RWPE2 (cell line): ENCODE measurements around the gene HIVEP3.

Experiments used
- ATAC-seq: fragments of 200-7000 bp; cut with Tn5 transposase; 3 replicates; pipeline ENCODE4 v1.9.1; 2021; ENCODE audit warnings: low read depth
- DNase-seq: peaks from one replicate; pipeline ENCODE4 v3.0.0-alpha.2; 2020; ENCODE audit warnings: low spot score
- H3K27ac ChIP-seq: fragments of 450-650 bp; 2 replicates; pipeline ENCODE4 v1.5.1; 2017; ENCODE audit warnings: mild to moderate bottlenecking; ENCODE audit not compliant: poor library complexity, severe bottlenecking
- H3K27me3 ChIP-seq: fragments of 250-450 bp; sonication (Bioruptor Pico); 2 replicates; pipeline ENCODE4 v1.5.1; 2021; ENCODE audit warnings: mild to moderate bottlenecking, moderate library complexity; ENCODE audit not compliant: insufficient read depth, poor library complexity, severe bottlenecking
- H3K36me3 ChIP-seq: fragments of 250-450 bp; sonication (Bioruptor Pico); 2 replicates; pipeline ENCODE4 v1.5.1; 2020; ENCODE audit warnings: low read depth, mild to moderate bottlenecking, moderate library complexity
- H3K4me1 ChIP-seq: fragments of 250-450 bp; sonication (Bioruptor Pico); 2 replicates; pipeline ENCODE4 v1.5.1; 2021; ENCODE audit warnings: mild to moderate bottlenecking, moderate library complexity; ENCODE audit not compliant: insufficient read depth, poor library complexity, severe bottlenecking
- H3K4me3 ChIP-seq: fragments of 250-450 bp; sonication (Bioruptor Pico); 2 replicates; pipeline ENCODE4 v1.5.1; 2021; ENCODE audit warnings: mild to moderate bottlenecking, moderate library complexity; ENCODE audit not compliant: severe bottlenecking
- H3K9me3 ChIP-seq: fragments of 250-450 bp; sonication (Bioruptor Pico); 2 replicates; pipeline ENCODE4 v1.5.1; 2021; ENCODE audit warnings: mild to moderate bottlenecking, moderate library complexity; ENCODE audit not compliant: severe bottlenecking
- TF ChIP-seq, protein P1 (sequence below): fragments of 450-650 bp; IDR thresholded peaks from one replicate; pipeline ENCODE4 v1.5.1; 2017; ENCODE audit warnings: mild to moderate bottlenecking, moderate library complexity; ENCODE audit not compliant: poor library complexity, severe bottlenecking

Gene HIVEP3

DNA sequence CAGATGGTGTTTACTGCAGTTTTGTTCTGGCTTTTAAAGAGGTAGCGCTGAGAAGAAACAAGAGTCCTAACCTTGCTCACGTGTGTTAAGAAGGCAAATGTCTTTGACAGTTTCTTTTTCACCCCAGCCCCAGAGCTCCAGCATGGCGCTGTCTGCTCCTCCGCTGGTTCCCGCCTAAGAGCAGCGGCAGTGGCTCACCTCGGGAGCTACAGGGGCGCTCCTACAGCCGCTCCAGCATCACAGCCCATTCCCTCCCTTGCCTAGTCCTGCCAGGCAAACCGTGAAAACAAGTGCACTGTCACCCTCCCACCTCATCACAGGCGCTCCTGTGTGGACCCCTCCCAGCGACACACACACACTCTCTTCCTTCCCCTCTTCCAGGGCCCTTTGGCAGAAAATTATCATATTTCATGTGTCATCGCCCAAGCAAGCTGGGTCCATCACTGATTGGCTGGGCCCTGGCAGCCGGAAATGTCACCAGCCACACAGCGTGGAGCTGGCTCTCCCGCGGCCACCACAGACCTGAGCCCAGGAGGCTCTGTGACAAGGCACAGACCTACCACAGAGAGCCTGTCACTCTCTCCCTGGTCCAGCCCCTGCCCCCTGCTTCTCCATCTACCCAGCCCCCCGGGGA lies 1.2 kb upstream of the HIVEP3 start:
- TF ChIP-seq, protein P1, sequence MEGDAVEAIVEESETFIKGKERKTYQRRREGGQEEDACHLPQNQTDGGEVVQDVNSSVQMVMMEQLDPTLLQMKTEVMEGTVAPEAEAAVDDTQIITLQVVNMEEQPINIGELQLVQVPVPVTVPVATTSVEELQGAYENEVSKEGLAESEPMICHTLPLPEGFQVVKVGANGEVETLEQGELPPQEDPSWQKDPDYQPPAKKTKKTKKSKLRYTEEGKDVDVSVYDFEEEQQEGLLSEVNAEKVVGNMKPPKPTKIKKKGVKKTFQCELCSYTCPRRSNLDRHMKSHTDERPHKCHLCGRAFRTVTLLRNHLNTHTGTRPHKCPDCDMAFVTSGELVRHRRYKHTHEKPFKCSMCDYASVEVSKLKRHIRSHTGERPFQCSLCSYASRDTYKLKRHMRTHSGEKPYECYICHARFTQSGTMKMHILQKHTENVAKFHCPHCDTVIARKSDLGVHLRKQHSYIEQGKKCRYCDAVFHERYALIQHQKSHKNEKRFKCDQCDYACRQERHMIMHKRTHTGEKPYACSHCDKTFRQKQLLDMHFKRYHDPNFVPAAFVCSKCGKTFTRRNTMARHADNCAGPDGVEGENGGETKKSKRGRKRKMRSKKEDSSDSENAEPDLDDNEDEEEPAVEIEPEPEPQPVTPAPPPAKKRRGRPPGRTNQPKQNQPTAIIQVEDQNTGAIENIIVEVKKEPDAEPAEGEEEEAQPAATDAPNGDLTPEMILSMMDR, result no peak
- Histone ChIP-seq H3K4me1 (peaks cover 26% of the 10 kb centered on the region), H3K9me3 (no peaks in the 10 kb centered on the region), H3K36me3 (no peaks in the 10 kb centered on the region), H3K27me3 (no peaks in the 10 kb centered on the region), H3K4me3 (no peak overlapping the region), H3K27ac (peak overlapping the region; percentile 43)
- ATAC-seq (no peak), DNase-seq (no peak)

DNA sequence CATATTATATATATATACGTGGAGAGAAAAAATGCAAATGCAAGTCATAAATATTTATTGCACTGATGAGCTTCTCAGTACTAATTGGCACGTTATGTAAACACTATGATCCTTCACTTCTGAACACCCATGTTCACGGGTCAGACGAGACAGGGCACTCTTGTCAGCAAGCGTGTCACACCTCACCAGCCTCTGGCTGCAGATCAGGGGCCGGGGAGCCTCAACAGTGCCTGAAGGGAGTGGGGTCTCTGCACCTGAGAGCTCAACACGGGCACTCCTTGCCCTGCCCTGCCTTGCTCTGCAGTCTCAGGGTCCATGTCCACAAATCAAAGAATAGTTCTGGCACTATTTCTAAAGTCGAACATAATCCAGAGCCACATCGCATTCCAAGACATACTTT lies 409 bp upstream of the HIVEP3 start:
- DNase-seq (no peak), ATAC-seq (no peak)
- no peak overlapping the region for H3K4me3 ChIP-seq
- peaks cover 26% of the 10 kb centered on the region for H3K4me1 ChIP-seq
- H3K9me3 ChIP-seq, result no peaks in the 10 kb centered on the region
- TF ChIP-seq, protein P1, result no peak
- H3K27me3 ChIP-seq, result no peaks in the 10 kb centered on the region
- H3K27ac ChIP-seq, result no peak overlapping the region
- no peaks in the 10 kb centered on the region for H3K36me3 ChIP-seq

DNA sequence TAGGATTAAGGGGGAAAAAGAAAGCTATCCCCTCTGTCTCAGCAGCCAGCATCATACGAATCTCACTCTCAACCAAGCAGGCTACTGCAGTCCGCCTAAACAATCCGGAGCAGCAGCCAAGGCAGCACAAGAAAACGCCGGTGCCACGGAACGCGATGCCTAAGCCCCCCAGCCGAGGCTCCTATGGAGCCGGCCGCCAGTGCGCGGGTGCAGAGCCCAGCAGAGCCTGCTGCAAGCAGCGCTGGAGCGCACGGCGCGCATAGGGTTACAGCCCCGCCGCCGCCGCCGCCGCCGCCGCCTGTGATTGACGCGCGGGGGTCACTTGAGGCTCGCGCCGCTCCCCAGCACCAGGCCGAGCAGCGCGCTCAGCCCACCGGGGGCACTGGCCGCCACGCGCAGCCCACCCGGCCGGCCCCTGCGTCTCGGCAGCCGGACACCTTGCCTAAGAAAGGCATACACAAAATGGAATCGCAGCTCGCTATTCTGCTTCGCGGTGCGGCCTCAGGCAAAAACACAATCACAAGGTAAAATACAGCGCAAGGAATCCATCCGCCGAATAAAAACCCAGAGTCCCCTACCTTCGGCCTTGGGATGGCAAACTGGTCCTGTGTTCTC lies 780 bp downstream of the HIVEP3 start:
- TF ChIP-seq, protein P1, result no peak
- ATAC-seq (peak; percentile 75), DNase-seq (no peak)
- Histone ChIP-seq H3K36me3 (no peaks in the 10 kb centered on the region), H3K27me3 (no peaks in the 10 kb centered on the region), H3K9me3 (no peaks in the 10 kb centered on the region), H3K4me3 (peak overlapping the region; percentile 49), H3K27ac (peak overlapping the region; percentile 36), H3K4me1 (peaks cover 26% of the 10 kb centered on the region)

GRCh38 chr1:41917076-41917475 lies 1.6 kb downstream of the HIVEP3 start:
- Histone ChIP-seq H3K9me3 (no peaks in the 10 kb centered on the region), H3K27me3 (no peaks in the 10 kb centered on the region), H3K27ac (no peak overlapping the region), H3K36me3 (no peaks in the 10 kb centered on the region), H3K4me3 (no peak overlapping the region), H3K4me1 (peaks cover 26% of the 10 kb centered on the region)
- DNase-seq (no peak), ATAC-seq (no peak)
- TF ChIP-seq, protein P1, result no peak

DNA sequence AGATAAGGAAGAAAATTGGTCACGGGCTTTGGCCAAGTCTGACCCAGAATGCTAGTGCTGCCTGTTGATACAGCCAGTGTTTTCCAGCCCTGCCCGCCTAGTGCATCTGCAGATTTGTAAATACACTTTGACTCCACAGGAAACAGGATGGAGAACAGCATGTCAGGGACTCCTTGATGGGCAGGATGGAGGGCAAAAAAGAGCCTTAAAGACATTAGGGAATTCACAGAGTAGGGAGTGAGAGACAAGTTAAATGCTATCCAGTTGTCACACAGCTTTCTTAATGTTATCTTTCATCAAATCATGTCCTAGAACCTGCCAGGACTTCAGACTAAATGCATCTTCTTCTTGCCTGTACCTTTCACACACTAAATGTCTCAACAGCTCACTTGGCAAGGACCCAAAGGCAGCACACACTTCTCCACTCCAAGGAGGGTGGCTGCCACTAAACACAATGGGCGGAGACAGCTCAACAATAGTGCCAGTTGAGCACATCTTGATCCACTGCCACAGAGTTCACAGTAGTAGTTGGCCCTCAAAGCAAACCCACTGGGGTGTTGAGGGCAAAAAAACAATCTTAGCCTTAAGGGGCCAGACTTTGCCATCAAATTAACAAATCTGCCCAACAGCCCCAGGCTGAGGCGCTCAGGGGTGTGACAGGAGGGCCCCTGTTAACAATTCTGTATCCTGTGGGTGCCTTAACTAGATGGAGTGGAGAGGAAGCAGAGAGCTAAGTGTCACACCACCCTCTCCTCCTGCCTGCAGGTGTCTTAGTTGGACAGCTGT lies 2.7 kb downstream of the HIVEP3 start:
- Histone ChIP-seq H3K36me3 (no peaks in the 10 kb centered on the region), H3K27ac (no peak overlapping the region), H3K4me1 (peaks cover 29% of the 10 kb centered on the region), H3K4me3 (no peak overlapping the region), H3K9me3 (no peaks in the 10 kb centered on the region), H3K27me3 (no peaks in the 10 kb centered on the region)
- TF ChIP-seq, protein P1, result no peak
- ATAC-seq, result no peak
- DNase-seq, result no peak
